ENCODE data around the gene OTP. TPM values are rescaled to one million over a fixed set of nuclear protein-coding genes. Genes with fewer than 3 reads are reported as not detected.

OTP gene
- total RNA-seq, result not detected in 2 replicates

DNA sequence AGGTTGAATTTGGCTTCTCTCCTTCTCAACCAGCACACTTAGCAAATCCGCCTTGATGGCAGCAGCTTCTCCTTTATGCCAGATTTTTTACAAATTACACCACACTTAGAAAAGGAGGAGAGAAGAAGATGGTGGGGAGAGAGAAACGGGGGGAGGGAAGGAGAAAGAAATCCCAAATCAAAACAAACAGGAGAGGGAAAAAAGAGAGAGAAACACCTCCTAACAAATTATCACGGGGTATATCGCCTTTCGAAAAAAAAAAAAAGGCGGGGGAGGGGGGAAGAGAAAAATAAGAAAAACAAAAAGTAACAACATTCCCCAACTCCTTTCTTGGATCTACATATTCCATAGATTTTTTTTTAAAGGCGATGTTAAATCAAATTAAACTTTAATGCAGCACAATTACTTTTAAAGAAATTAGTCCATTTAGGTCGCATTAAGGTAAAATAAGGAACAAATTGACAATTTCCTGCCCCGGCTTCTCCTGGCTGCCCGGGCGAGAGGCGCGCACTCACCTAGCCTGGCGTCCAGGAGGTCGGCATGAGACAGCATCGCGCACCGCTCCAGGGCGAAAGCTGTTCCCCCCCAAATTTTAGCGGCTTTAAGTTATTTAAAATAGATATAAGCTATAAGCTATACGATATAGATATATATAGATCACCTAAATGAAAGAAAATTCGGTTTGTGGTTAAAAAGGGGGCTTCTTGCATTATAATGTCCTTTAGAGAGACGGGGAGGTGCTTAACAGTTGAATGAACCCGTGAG is at the start of gene OTP:
Gene OTP (minus strand): TSS at position 716 of the 765 bp plus-strand sequence. CDS start 164 bp downstream, at position 552.
- no peak within 1 kb of the TSS for H3K4me3 ChIP-seq (ENCODE audit: low read depth, low read length)
- no peak for TF ChIP-seq CTCF (IDR thresholded peaks at IDR 0.05; ENCODE audit: insufficient read depth, low read depth, low read length)
- no peak for DNase-seq (ENCODE audit: low read depth)

- H3K4me3 ChIP-seq (ENCODE audit: low read depth, low read length), result no peak overlapping the region
- TF ChIP-seq CTCF (IDR thresholded peaks at IDR 0.05; ENCODE audit: insufficient read depth, low read depth, low read length), result no peak
- DNase-seq (ENCODE audit: low read depth), result no peak
These were observed 44.7 kb upstream of the OTP start for GRCh38 chr5:77683171-77683732.

DNA sequence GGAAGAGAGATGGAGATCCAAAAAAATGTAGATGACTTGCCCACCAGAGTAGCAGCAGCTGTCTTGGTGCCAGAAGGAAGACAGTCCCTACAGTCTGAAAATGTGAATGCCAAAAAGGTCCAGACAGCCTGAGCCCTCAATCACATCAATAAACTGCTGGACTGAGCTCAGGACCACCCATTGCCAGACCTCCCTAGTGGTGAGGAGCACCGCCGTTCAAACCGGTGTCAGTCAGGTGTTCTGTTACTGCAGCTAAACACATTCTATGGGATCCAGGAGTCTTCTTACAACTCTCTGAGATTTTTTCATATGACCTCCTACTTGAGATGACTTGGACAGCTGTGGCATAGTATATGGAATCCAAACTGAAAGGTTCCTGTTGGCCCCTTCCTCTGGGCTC is 32.0 kb upstream of the OTP start:
- no peak overlapping the region for H3K4me3 ChIP-seq (ENCODE audit: low read depth, low read length)
- no peak for TF ChIP-seq CTCF (IDR thresholded peaks at IDR 0.05; ENCODE audit: insufficient read depth, low read depth, low read length)
- DNase-seq (ENCODE audit: low read depth), result no peak

- DNase-seq (ENCODE audit: low read depth), result no peak
- no peak overlapping the region for H3K4me3 ChIP-seq (ENCODE audit: low read depth, low read length)
These were observed 31.2 kb upstream of the OTP start for GRCh38 chr5:77669677-77670076.

GRCh38 chr5:77663090-77663863 is 24.8 kb upstream of the OTP start:
- DNase-seq (ENCODE audit: low read depth), result no peak
- H3K4me3 ChIP-seq (ENCODE audit: low read depth, low read length), result no peak overlapping the region
- no peak for TF ChIP-seq CTCF (IDR thresholded peaks at IDR 0.05; ENCODE audit: insufficient read depth, low read depth, low read length)

More at GRCh38 chr5:77669677-77670076, 31.2 kb upstream of the OTP start:
- TF ChIP-seq CTCF (IDR thresholded peaks at IDR 0.05; ENCODE audit: insufficient read depth, low read depth, low read length), result no peak

GRCh38 chr5:77662635-77663034 is 24.1 kb upstream of the OTP start:
- H3K4me3 ChIP-seq (ENCODE audit: low read depth, low read length), result no peak overlapping the region
- DNase-seq (ENCODE audit: low read depth), result no peak
- TF ChIP-seq CTCF (IDR thresholded peaks at IDR 0.05; ENCODE audit: insufficient read depth, low read depth, low read length), result no peak
